B cell (primary cell): ENCODE results near the gene OR2T6. TPM values are rescaled to one million over a fixed set of nuclear protein-coding genes. Genes with fewer than 3 reads are reported as not detected.

Experiments
- ATAC-seq: fragments of 200-7000 bp; cut with Tn5 transposase; one replicate; pipeline ENCODE4 v1.10.0; 2021; ENCODE audit warnings: low read depth, mild to moderate bottlenecking, moderate number of reproducible peaks, moderate library complexity
- CTCF ChIA-PET: fragments of 350-600 bp; sonication (Branson Sonifier 250); formaldehyde crosslinking; loops from one replicate; lab custom pipeline; 2021; ENCODE audit warnings: antibody characterized with exemption, inconsistent platforms; lab: Charles Lee
- POLR2A ChIA-PET: fragments of 350-600 bp; sonication (Branson Sonifier 250); formaldehyde crosslinking; loops from one replicate; lab custom pipeline; 2021; ENCODE audit warnings: antibody characterized with exemption; lab: Charles Lee
- DNase-seq: peaks from one replicate; pipeline ENCODE4 v3.0.0; 2013
- H2AFZ ChIP-seq: 2 replicates; pipeline ENCODE4 v1.6.1; 2012; ENCODE audit warnings: mild to moderate bottlenecking, low read depth, low read length; ENCODE audit not compliant: insufficient read depth, poor library complexity, severe bottlenecking
- H3K27ac ChIP-seq, 2 donors: 1 replicate in 1 of 2; 2 replicates in 1 of 2; pipeline ENCODE4 v1.5.1; 2012 to 2013; ENCODE audit warnings: low read length in 2 of 2, mild to moderate bottlenecking in 2 of 2, moderate library complexity in 1 of 2
- H3K27me3 ChIP-seq, 4 experiments: fragments of 200-600 bp in 1 of 4; sonication (generic) in 1 of 4; replicated peaks in 1 of 4; 1 replicate in 2 of 4; 2 replicates in 2 of 4; pipeline versions ENCODE4 v1.6.1 to v1.7.0; 2013 to 2016; ENCODE audit warnings: low read length in 3 of 4, mild to moderate bottlenecking in 2 of 4, mixed read lengths in 1 of 4, moderate library complexity in 1 of 4; ENCODE audit not compliant: insufficient read depth in 4 of 4, control insufficient read depth in 3 of 4; ENCODE audit errors: control extremely low read depth in 1 of 4
- H3K36me3 ChIP-seq, 2 experiments: replicated peaks in 1 of 2; 1 replicate in 1 of 2; 2 replicates in 1 of 2; pipeline versions ENCODE4 v1.6.1 to v1.7.1; 2013; ENCODE audit warnings: low read length in 1 of 2; ENCODE audit not compliant: insufficient read depth in 2 of 2, control insufficient read depth in 1 of 2; ENCODE audit errors: control extremely low read depth in 1 of 2, extremely low read depth in 1 of 2
- H3K4me1 ChIP-seq, 2 donors: fragments of 200-600 bp in 1 of 2; sonication (generic) in 1 of 2; 1 replicate in 1 of 2; 2 replicates in 1 of 2; pipeline versions ENCODE4 v1.5.1 to v1.6.1; 2013 to 2017; ENCODE audit warnings: low read length in 2 of 2; ENCODE audit not compliant: control insufficient read depth in 2 of 2, insufficient read depth in 2 of 2
- H3K4me2 ChIP-seq: replicated peaks from 2 replicates; pipeline ENCODE3; 2012; ENCODE audit warnings: mild to moderate bottlenecking, low read depth, low read length; ENCODE audit not compliant: poor library complexity, severe bottlenecking
- H3K4me3 ChIP-seq, 5 experiments: fragments of 200-600 bp in 1 of 5; sonication (generic) in 1 of 5; 1 replicate in 3 of 5; 2 replicates in 2 of 5; pipeline versions ENCODE4 v1.5.1 to v1.7.0; 2011 to 2016; ENCODE audit warnings: low read length in 4 of 5, mild to moderate bottlenecking in 4 of 5, low read depth in 2 of 5, control low read depth in 1 of 5, moderate library complexity in 1 of 5; ENCODE audit not compliant: insufficient read depth in 1 of 5; ENCODE audit errors: control extremely low read depth in 1 of 5, extremely low read depth in 1 of 5
- H3K79me2 ChIP-seq: fragments of 200-600 bp; sonication (generic); one replicate; pipeline ENCODE4 v1.6.0; 2016; ENCODE audit warnings: low read length; ENCODE audit not compliant: control insufficient read depth, insufficient read depth
- H3K9ac ChIP-seq: fragments of 200-600 bp; sonication (generic); 2 replicates; pipeline ENCODE4 v1.6.1; 2017; ENCODE audit warnings: mild to moderate bottlenecking, low read length, moderate library complexity
- H3K9me3 ChIP-seq, 3 donors: one replicate each; pipeline versions ENCODE4 v1.6.1 to v1.7.1; 2013; ENCODE audit warnings: low read length in 2 of 3; ENCODE audit not compliant: control insufficient read depth in 2 of 3, insufficient read depth in 1 of 3; ENCODE audit errors: control extremely low read depth in 1 of 3
- H4K20me1 ChIP-seq: 2 replicates; pipeline ENCODE4 v1.6.0; 2012; ENCODE audit warnings: mild to moderate bottlenecking, low read length; ENCODE audit not compliant: insufficient read depth, control insufficient read depth, poor library complexity, severe bottlenecking
- H3K27ac Mint-ChIP-seq: one replicate; pipeline ENCODE4 v1.8.0; 2021; ENCODE audit warnings: mixed read lengths
- H3K27me3 Mint-ChIP-seq: one replicate; pipeline ENCODE4 v1.8.0; 2021; ENCODE audit warnings: mixed read lengths
- H3K4me1 Mint-ChIP-seq: one replicate; pipeline ENCODE4 v1.8.0; 2021; ENCODE audit warnings: mixed read lengths
- H3K4me3 Mint-ChIP-seq: one replicate; pipeline ENCODE4 v1.8.0; 2021; ENCODE audit warnings: mixed read lengths
- H3K9me3 Mint-ChIP-seq: one replicate; pipeline ENCODE4 v1.8.0; 2022; ENCODE audit warnings: mixed read lengths; ENCODE audit not compliant: insufficient read depth
- EZH2 ChIP-seq: IDR thresholded peaks from 2 replicates; pipeline ENCODE4 v1.6.1; 2012; ENCODE audit warnings: borderline replicate concordance, low read depth, mild to moderate bottlenecking, moderate library complexity, low read length; ENCODE audit not compliant: insufficient read depth, poor library complexity, severe bottlenecking
- WGBS: methylation state at CpG from one replicate; pipeline ENCODE4 v1.1.5; 2013; ENCODE audit warnings: missing lambda C conversion rate; ENCODE audit not compliant: insufficient coverage; 5-methylcytosine and 5-hydroxymethylcytosine counted together
- intact Hi-C: fragments of 100-400 bp; cut with micrococcal nuclease; formaldehyde crosslinking; loops from one replicate; pipeline ENCODE4 v1.10.0; 2022
- polyA plus RNA-seq: library from polyadenylated mRNA; depleted of rRNA; stranded (reverse); fragments of >200 nt; gene quantifications from 2 replicates; pipeline ENCODE4 v1.2.3, GENCODE V29; 2012
- total RNA-seq, 2 donors: library from RNA; stranded (reverse); fragments of 120-200 nt in 1 of 2; gene quantifications; 1 replicate in 1 of 2; 2 replicates in 1 of 2; pipeline versions ENCODE4 v1.2.3 to v1.2.4, GENCODE V29; 2013 to 2022
- TF ChIP-seq, protein P1 (sequence below): fragments of 200-600 bp; IDR thresholded peaks from one replicate; pipeline ENCODE4 v1.8.0; 2022; ENCODE audit warnings: antibody characterized with exemption, mild to moderate bottlenecking

OR2T6 gene
- total and polyA plus RNA-seq, 2 donors (not counting 1 experiment from before 2014, with no cell fraction given) = not detected

GRCh38 chr1:248372394-248372793 lies 3.2 kb upstream of the OR2T6 start:
- intact Hi-C loops = no loop called here
- no peaks in the 10 kb centered on the region for H3K9me3 ChIP-seq
- TF ChIP-seq EZH2 = no peak
- TF ChIP-seq, protein P1, sequence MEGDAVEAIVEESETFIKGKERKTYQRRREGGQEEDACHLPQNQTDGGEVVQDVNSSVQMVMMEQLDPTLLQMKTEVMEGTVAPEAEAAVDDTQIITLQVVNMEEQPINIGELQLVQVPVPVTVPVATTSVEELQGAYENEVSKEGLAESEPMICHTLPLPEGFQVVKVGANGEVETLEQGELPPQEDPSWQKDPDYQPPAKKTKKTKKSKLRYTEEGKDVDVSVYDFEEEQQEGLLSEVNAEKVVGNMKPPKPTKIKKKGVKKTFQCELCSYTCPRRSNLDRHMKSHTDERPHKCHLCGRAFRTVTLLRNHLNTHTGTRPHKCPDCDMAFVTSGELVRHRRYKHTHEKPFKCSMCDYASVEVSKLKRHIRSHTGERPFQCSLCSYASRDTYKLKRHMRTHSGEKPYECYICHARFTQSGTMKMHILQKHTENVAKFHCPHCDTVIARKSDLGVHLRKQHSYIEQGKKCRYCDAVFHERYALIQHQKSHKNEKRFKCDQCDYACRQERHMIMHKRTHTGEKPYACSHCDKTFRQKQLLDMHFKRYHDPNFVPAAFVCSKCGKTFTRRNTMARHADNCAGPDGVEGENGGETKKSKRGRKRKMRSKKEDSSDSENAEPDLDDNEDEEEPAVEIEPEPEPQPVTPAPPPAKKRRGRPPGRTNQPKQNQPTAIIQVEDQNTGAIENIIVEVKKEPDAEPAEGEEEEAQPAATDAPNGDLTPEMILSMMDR = no peak
- H3K4me2 ChIP-seq = no peak overlapping the region
- CTCF ChIA-PET = no interaction called here
- no peak overlapping the region for H3K4me3 ChIP-seq
- Mint-ChIP-seq H3K4me3 (no peak overlapping the region), H3K4me1 (no peaks in the 10 kb centered on the region), H3K27me3 (peaks cover 13% of the 10 kb centered on the region), H3K9me3 (no peaks in the 10 kb centered on the region), H3K27ac (no peak overlapping the region)
- no peak overlapping the region for H3K9ac ChIP-seq
- no peaks in the 10 kb centered on the region for H3K4me1 ChIP-seq
- no peaks in the 10 kb centered on the region for H3K27me3 ChIP-seq
- POLR2A ChIA-PET = no interaction called here
- no peaks in the 10 kb centered on the region for H4K20me1 ChIP-seq
- H3K27ac ChIP-seq = no peak overlapping the region
- 94% methylated on average over 5 of the region's 5 CpGs for WGBS
- no peaks in the 10 kb centered on the region for H3K36me3 ChIP-seq
- H3K79me2 ChIP-seq = no peaks in the 10 kb centered on the region
- DNase-seq (no peak), ATAC-seq (no peak)
- no peak overlapping the region for H2AFZ ChIP-seq

DNA sequence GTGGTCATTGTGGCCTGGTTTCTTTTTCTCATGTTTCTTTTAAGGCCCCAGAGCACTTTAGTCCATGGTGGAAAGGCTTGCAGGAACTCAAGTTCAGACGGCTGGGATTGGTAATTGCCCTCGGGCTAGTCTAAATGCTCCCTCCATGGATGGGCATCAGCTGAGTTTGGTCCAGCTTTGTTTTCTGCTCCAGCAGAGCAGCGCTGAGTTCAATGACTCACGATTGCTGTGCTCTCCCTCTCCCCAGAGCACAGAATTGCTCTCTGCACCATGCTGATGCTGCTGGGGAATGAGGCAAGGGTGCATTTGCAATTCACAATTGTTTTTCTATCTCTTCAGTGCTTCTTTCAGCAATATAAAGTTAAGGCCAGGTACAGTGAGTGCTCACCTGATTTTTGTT lies 1.8 kb upstream of the OR2T6 start:
- peaks cover 13% of the 10 kb centered on the region for H3K27me3 Mint-ChIP-seq
- CTCF ChIA-PET = no interaction called here
- Histone ChIP-seq H3K9me3 (no peaks in the 10 kb centered on the region), H3K27ac (no peak overlapping the region), H3K9ac (no peak overlapping the region), H3K4me2 (no peak overlapping the region), H2AFZ (no peak overlapping the region), H4K20me1 (no peaks in the 10 kb centered on the region), H3K4me1 (no peaks in the 10 kb centered on the region), H3K27me3 (no peaks in the 10 kb centered on the region), H3K36me3 (no peaks in the 10 kb centered on the region), H3K79me2 (no peaks in the 10 kb centered on the region), H3K4me3 (no peak overlapping the region)
- no peaks in the 10 kb centered on the region for H3K9me3 Mint-ChIP-seq
- no peak for ATAC-seq
- H3K4me3 Mint-ChIP-seq = no peak overlapping the region
- POLR2A ChIA-PET = no interaction called here
- WGBS = 90% methylated on average over 4 of the region's 4 CpGs
- H3K27ac Mint-ChIP-seq = no peak overlapping the region
- intact Hi-C loops = no loop called here
- H3K4me1 Mint-ChIP-seq = no peaks in the 10 kb centered on the region
- no peak for DNase-seq
- TF ChIP-seq EZH2 = no peak
- TF ChIP-seq, protein P1 = no peak
